ENCODE data around the gene NPHP4. TPM values are rescaled to one million over a fixed set of nuclear protein-coding genes. Genes with fewer than 3 reads are reported as not detected.

The NPHP4 gene
- total and polyA plus RNA-seq, 10 of the 15 experiments (the other 5 are each of a cell fraction or from before 2014, with no cell fraction given), result 0.16 to 10.5 (median 3.1) TPM

- CTCF ChIA-PET, result no interaction called here
- POLR2A ChIA-PET, result no interaction called here
- no peak overlapping the region for H3K4me2 ChIP-seq (ENCODE audit: control insufficient read depth, insufficient read depth)
- SMC1A ChIA-PET (ENCODE audit: uncharacterized antibody, unreplicated experiment), result no interaction called here
- 98% methylated on average over 4 of the region's 4 CpGs for WGBS (ENCODE audit: insufficient coverage, insufficient replicate concordance, low lambda C conversion rate, missing lambda C conversion rate)
- H3K9me3 ChIP-seq (replicated peaks; ENCODE audit: control insufficient read depth, insufficient read depth, low read length), result no peaks in the 10 kb centered on the region
- ATAC-seq (no peak), FAIRE-seq (no peak), DNase-seq (ENCODE audit: low read depth, low spot score) (no peak)
- BruUV-seq (replicated peaks), result no TSS peak
- in situ Hi-C loops (cut with MboI), result no loop called here
- RAD21 ChIA-PET (ENCODE audit: unreplicated experiment), result no interaction called here
- no peak overlapping the region for H3K9ac ChIP-seq (ENCODE audit: control insufficient read depth, insufficient read depth, low read length)
- no peak overlapping the region for H3K4me3 ChIP-seq
- intact Hi-C loops (cut with micrococcal nuclease; ENCODE audit: unreplicated experiment), result no loop called here
- no peak overlapping the region for H2AFZ ChIP-seq (ENCODE audit: control insufficient read depth, low read depth, low read length)
- H3K27me3 ChIP-seq (replicated peaks in 1 of 2; ENCODE audit: control insufficient read depth in 2 of 2, insufficient read depth in 2 of 2, low read length in 1 of 2), result no peaks in the 10 kb centered on the region
- no peak for TF ChIP-seq NR2F1 (conservative IDR thresholded peaks at IDR 0.05)
- no peak for TF ChIP-seq ETV6 (conservative IDR thresholded peaks at IDR 0.05 in 1 of 2, IDR thresholded peaks at IDR 0.05 in 1 of 2; ENCODE audit: borderline replicate concordance in 1 of 2, low read depth in 1 of 2)
- TF ChIP-seq SUPT20H (IDR thresholded peaks at IDR 0.05; ENCODE audit: borderline replicate concordance, control insufficient read depth, low read depth, low read length), result no peak
- no peak for TF ChIP-seq RBBP5 (conservative IDR thresholded peaks at IDR 0.05)
- TF ChIP-seq ZZZ3 (IDR thresholded peaks at IDR 0.05; ENCODE audit: control insufficient read depth, insufficient read length, low read depth), result no peak
- TF ChIP-seq NBN (IDR thresholded peaks at IDR 0.05), result no peak
- TF ChIP-seq, protein P1, sequence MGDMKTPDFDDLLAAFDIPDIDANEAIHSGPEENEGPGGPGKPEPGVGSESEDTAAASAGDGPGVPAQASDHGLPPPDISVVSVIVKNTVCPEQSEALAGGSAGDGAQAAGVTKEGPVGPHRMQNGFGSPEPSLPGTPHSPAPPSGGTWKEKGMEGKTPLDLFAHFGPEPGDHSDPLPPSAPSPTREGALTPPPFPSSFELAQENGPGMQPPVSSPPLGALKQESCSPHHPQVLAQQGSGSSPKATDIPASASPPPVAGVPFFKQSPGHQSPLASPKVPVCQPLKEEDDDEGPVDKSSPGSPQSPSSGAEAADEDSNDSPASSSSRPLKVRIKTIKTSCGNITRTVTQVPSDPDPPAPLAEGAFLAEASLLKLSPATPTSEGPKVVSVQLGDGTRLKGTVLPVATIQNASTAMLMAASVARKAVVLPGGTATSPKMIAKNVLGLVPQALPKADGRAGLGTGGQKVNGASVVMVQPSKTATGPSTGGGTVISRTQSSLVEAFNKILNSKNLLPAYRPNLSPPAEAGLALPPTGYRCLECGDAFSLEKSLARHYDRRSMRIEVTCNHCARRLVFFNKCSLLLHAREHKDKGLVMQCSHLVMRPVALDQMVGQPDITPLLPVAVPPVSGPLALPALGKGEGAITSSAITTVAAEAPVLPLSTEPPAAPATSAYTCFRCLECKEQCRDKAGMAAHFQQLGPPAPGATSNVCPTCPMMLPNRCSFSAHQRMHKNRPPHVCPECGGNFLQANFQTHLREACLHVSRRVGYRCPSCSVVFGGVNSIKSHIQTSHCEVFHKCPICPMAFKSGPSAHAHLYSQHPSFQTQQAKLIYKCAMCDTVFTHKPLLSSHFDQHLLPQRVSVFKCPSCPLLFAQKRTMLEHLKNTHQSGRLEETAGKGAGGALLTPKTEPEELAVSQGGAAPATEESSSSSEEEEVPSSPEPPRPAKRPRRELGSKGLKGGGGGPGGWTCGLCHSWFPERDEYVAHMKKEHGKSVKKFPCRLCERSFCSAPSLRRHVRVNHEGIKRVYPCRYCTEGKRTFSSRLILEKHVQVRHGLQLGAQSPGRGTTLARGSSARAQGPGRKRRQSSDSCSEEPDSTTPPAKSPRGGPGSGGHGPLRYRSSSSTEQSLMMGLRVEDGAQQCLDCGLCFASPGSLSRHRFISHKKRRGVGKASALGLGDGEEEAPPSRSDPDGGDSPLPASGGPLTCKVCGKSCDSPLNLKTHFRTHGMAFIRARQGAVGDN (IDR thresholded peaks at IDR 0.05), result no peak
- no peak overlapping the region for H3K27ac ChIP-seq (ENCODE audit: control insufficient read depth, insufficient read depth)
- H3K36me3 ChIP-seq (ENCODE audit: control insufficient read depth in 2 of 2, insufficient read depth in 2 of 2, low read length in 1 of 2), result peaks cover 0 to 4% of the 10 kb centered on the region in 2 experiments; a peak in 3 of 4 replicates
- no peaks in the 10 kb centered on the region for H3K4me1 ChIP-seq (ENCODE audit: control insufficient read depth, insufficient read depth, low read length)
- H3K79me2 ChIP-seq (ENCODE audit: control insufficient read depth, insufficient read depth, low read length), result no peaks in the 10 kb centered on the region
- no peaks in the 10 kb centered on the region for H4K20me1 ChIP-seq (ENCODE audit: control insufficient read depth, insufficient read depth)
Measured at GRCh38 chr1:5949761-5950100, 42.5 kb downstream of the NPHP4 start.

All from GM12878 (cell line).